ENCODE measurements around the gene SGK1. TPM values are rescaled to one million over a fixed set of nuclear protein-coding genes. Genes with fewer than 3 reads are reported as not detected.

The SGK1 gene
- 10 to 100 TPM; 13.1 to 13.5 TPM for total RNA-seq

- intact Hi-C loops (cut with DNase I, micrococcal nuclease), result loop anchor here in 1 of 2 experiments (10.0 kb wide), 1 partner anchor 327 kb away; no protein-coding TSS in a partner anchor
- H3K4me3 Mint-ChIP-seq, result peak within 1 kb of the TSS; percentile 72
- peaks cover 19% of the 10 kb centered on the region for H3K4me1 Mint-ChIP-seq
- H3K36me3 Mint-ChIP-seq (ENCODE audit: low read depth), result peaks cover 2% of the 10 kb centered on the region
- H3K27me3 Mint-ChIP-seq, result peaks cover 22% of the 10 kb centered on the region
- no peak within 1 kb of the TSS for H3K27ac Mint-ChIP-seq
- ATAC-seq (peak; percentile 73), DNase-seq (peak; percentile 44)
- CTCF ChIA-PET, result interaction anchor here (0.6 to 1.4 kb wide), 4 partner anchors 11 to 206 kb away, joined by 3 to 5 read pairs (median 3); no protein-coding TSS in a partner anchor
- H3K9me3 Mint-ChIP-seq (ENCODE audit: low read depth), result peaks cover 6% of the 10 kb centered on the region
- POLR2A ChIA-PET, result no interaction called here
Observed at GRCh38 chr6:134317471-134318131, at the start of gene SGK1. Gene SGK1 (minus strand): TSS chr6:134318112. CDS start chr6:134317460, 652 bp downstream.

GRCh38 chr6:134363323-134364039 lies 45.6 kb upstream of the SGK1 start:
- ChIA-PET POLR2A (no interaction called here), CTCF (interaction anchor here (0.6 to 1.1 kb wide), 5 partner anchors 9 to 277 kb away, joined by 3 to 4 read pairs (median 3); no protein-coding TSS in a partner anchor)
- intact Hi-C loops (cut with DNase I, micrococcal nuclease), result no loop called here
- Mint-ChIP-seq H3K4me3 (no peak overlapping the region), H3K9me3 (ENCODE audit: low read depth) (no peaks in the 10 kb centered on the region), H3K27me3 (no peaks in the 10 kb centered on the region), H3K27ac (no peak overlapping the region), H3K4me1 (peaks cover 2% of the 10 kb centered on the region), H3K36me3 (ENCODE audit: low read depth) (no peaks in the 10 kb centered on the region)
- DNase-seq (no peak), ATAC-seq (no peak)

GRCh38 chr6:134361011-134361410 lies 43.1 kb upstream of the SGK1 start:
- Mint-ChIP-seq H3K4me3 (no peak overlapping the region), H3K27me3 (no peaks in the 10 kb centered on the region), H3K27ac (no peak overlapping the region), H3K4me1 (peaks cover 4% of the 10 kb centered on the region), H3K36me3 (ENCODE audit: low read depth) (no peaks in the 10 kb centered on the region), H3K9me3 (ENCODE audit: low read depth) (peaks cover 9% of the 10 kb centered on the region)
- CTCF ChIA-PET, result interaction anchor here (1.0 kb wide), 1 partner anchor 462 kb away, joined by 4 read pairs; no protein-coding TSS in a partner anchor
- intact Hi-C loops (cut with DNase I, micrococcal nuclease), result no loop called here
- POLR2A ChIA-PET, result no interaction called here
- DNase-seq, result no peak
- no peak for ATAC-seq

- POLR2A ChIA-PET, result no interaction called here
Observed at GRCh38 chr6:134359302-134359701, 41.4 kb upstream of the SGK1 start.

GRCh38 chr6:134358320-134358719 lies 40.4 kb upstream of the SGK1 start:
- H3K4me3 Mint-ChIP-seq, result no peak overlapping the region
- ChIA-PET CTCF (no interaction called here), POLR2A (no interaction called here)
- H3K4me1 Mint-ChIP-seq, result peaks cover 10% of the 10 kb centered on the region
- H3K36me3 Mint-ChIP-seq (ENCODE audit: low read depth), result no peaks in the 10 kb centered on the region
- no peaks in the 10 kb centered on the region for H3K27me3 Mint-ChIP-seq
- peaks cover 17% of the 10 kb centered on the region for H3K9me3 Mint-ChIP-seq (ENCODE audit: low read depth)
- ATAC-seq, result no peak
- intact Hi-C loops (cut with DNase I, micrococcal nuclease), result loop anchor here in 1 of 2 experiments (10.0 kb wide), 1 partner anchor 114 kb away; no protein-coding TSS in a partner anchor
- H3K27ac Mint-ChIP-seq, result no peak overlapping the region
- DNase-seq, result no peak

More at GRCh38 chr6:134359302-134359701, 41.4 kb upstream of the SGK1 start:
- peaks cover 17% of the 10 kb centered on the region for H3K9me3 Mint-ChIP-seq (ENCODE audit: low read depth)
- ATAC-seq (no peak), DNase-seq (no peak)
- no peak overlapping the region for H3K27ac Mint-ChIP-seq
- H3K27me3 Mint-ChIP-seq, result no peaks in the 10 kb centered on the region
- CTCF ChIA-PET, result no interaction called here
- H3K4me3 Mint-ChIP-seq, result no peak overlapping the region
- H3K4me1 Mint-ChIP-seq, result peaks cover 4% of the 10 kb centered on the region
- no peaks in the 10 kb centered on the region for H3K36me3 Mint-ChIP-seq (ENCODE audit: low read depth)
- intact Hi-C loops (cut with DNase I, micrococcal nuclease), result loop anchor here in 1 of 2 experiments (10.0 kb wide), 1 partner anchor 115 kb away; no protein-coding TSS in a partner anchor

- Mint-ChIP-seq H3K4me3 (no peak overlapping the region), H3K4me1 (peaks cover 23% of the 10 kb centered on the region), H3K9me3 (ENCODE audit: low read depth) (peaks cover 17% of the 10 kb centered on the region), H3K27me3 (no peaks in the 10 kb centered on the region), H3K36me3 (ENCODE audit: low read depth) (no peaks in the 10 kb centered on the region), H3K27ac (no peak overlapping the region)
- DNase-seq (no peak), ATAC-seq (no peak)
- ChIA-PET POLR2A (no interaction called here), CTCF (no interaction called here)
- intact Hi-C loops (cut with DNase I, micrococcal nuclease), result loop anchor here in 1 of 2 experiments (10.0 kb wide), 1 partner anchor 112 kb away; no protein-coding TSS in a partner anchor
Observed at GRCh38 chr6:134357022-134357487, 39.1 kb upstream of the SGK1 start.

- H3K9me3 Mint-ChIP-seq (ENCODE audit: low read depth), result peaks cover 17% of the 10 kb centered on the region
- no peaks in the 10 kb centered on the region for H3K36me3 Mint-ChIP-seq (ENCODE audit: low read depth)
- no peaks in the 10 kb centered on the region for H3K27me3 Mint-ChIP-seq
- intact Hi-C loops (cut with DNase I, micrococcal nuclease), result loop anchor here in 1 of 2 experiments (10.0 kb wide), 1 partner anchor 112 kb away; no protein-coding TSS in a partner anchor
- no peak overlapping the region for H3K4me3 Mint-ChIP-seq
- CTCF ChIA-PET, result no interaction called here
- peaks cover 29% of the 10 kb centered on the region for H3K4me1 Mint-ChIP-seq
- H3K27ac Mint-ChIP-seq, result no peak overlapping the region
- no peak for ATAC-seq
- no peak for DNase-seq
- POLR2A ChIA-PET, result no interaction called here
Observed at GRCh38 chr6:134356405-134356804, 38.5 kb upstream of the SGK1 start.

GRCh38 chr6:134352786-134353480 lies 35.0 kb upstream of the SGK1 start:
- POLR2A ChIA-PET, result interaction anchor here (0.6 kb wide), 1 partner anchor 382 kb away, joined by 3 read pairs; no protein-coding TSS in a partner anchor
- ATAC-seq (peak; percentile 80), DNase-seq (peak; percentile 53)
- Mint-ChIP-seq H3K9me3 (ENCODE audit: low read depth) (peaks cover 17% of the 10 kb centered on the region), H3K4me3 (no peak overlapping the region), H3K4me1 (peaks cover 27% of the 10 kb centered on the region), H3K27ac (no peak overlapping the region), H3K36me3 (ENCODE audit: low read depth) (no peaks in the 10 kb centered on the region), H3K27me3 (no peaks in the 10 kb centered on the region)
- intact Hi-C loops (cut with DNase I, micrococcal nuclease), result loop anchor here (5.0 to 10.0 kb wide), 2 partner anchors 66 to 108 kb away; no protein-coding TSS in a partner anchor
- CTCF ChIA-PET, result interaction anchor here (0.8 to 2.1 kb wide), 5 partner anchors 11 to 513 kb away, joined by 3 to 8 read pairs (median 4); no protein-coding TSS in a partner anchor

- Mint-ChIP-seq H3K36me3 (ENCODE audit: low read depth) (no peaks in the 10 kb centered on the region), H3K27ac (peak overlapping the region; percentile 86), H3K9me3 (ENCODE audit: low read depth) (peaks cover 13% of the 10 kb centered on the region), H3K27me3 (no peaks in the 10 kb centered on the region), H3K4me3 (peak overlapping the region; percentile 53), H3K4me1 (peaks cover 27% of the 10 kb centered on the region)
- ATAC-seq (peak; percentile 52), DNase-seq (peak; percentile 16)
- CTCF ChIA-PET, result interaction anchor here (0.6 to 2.1 kb wide), 6 partner anchors 21 to 470 kb away, joined by 3 to 8 read pairs (median 3); no protein-coding TSS in a partner anchor
- POLR2A ChIA-PET, result no interaction called here
- intact Hi-C loops (cut with DNase I, micrococcal nuclease), result loop anchor here (5.0 to 10.0 kb wide), 2 partner anchors 65 to 107 kb away; no protein-coding TSS in a partner anchor
Observed at GRCh38 chr6:134351615-134352474, 33.9 kb upstream of the SGK1 start.
